Measurements from ENCODE around the gene IL17RA. TPM values are rescaled to one million over a fixed set of nuclear protein-coding genes. Genes with fewer than 3 reads are reported as not detected.
"Not testable (repeated sequence)": the region's sequence is repeated elsewhere in the genome, so short reads cannot be mapped to it uniquely, and the experiment has no call there.

IL17RA gene
- 10 to 100 TPM in 3 of 4 donors, 1 to 10 TPM in 1; 8.7 to 16.2 (median 14.0) TPM for total RNA-seq

- Histone ChIP-seq H3K27me3 (peaks cover 0 to 25% (median 6%) of the 10 kb centered on the region in 4 donors), H3K4me1 (peaks cover 6 to 37% (median 31%) of the 10 kb centered on the region in 4 donors), H3K9me3 (no peaks in the 10 kb centered on the region), H3K27ac (replicated peaks in 1 of 4) (peak within 1 kb of the TSS; percentile 79 to 92 (median 89)), H3K36me3 (no peaks in the 10 kb centered on the region), H3K4me3 (peak within 1 kb of the TSS; percentile 74 to 83 (median 80))
- TF ChIP-seq POLR2A (IDR thresholded peaks at IDR 0.05; ENCODE audit: low read depth) (peak; percentile 52), CTCF (IDR thresholded peaks at IDR 0.05) (no peak), POLR2AphosphoS5 (IDR thresholded peaks at IDR 0.05) (peak; percentile 75 to 78), EP300 (IDR thresholded peaks at IDR 0.05) (no peak)
- intact Hi-C loops (cut with DNase I): loop anchor here (5.0 kb wide), 1 partner anchor 73 kb away; the partner anchor contains the start of gene HDHD5
- peak; percentile 98 for DNase-seq (ENCODE audit: extremely low spot score)
- WGBS: 4% methylated on average over 24 of the region's 68 CpGs
Measured at GRCh38 chr22:17084554-17085276, at the start of gene IL17RA. TSS of gene IL17RA (plus strand) at chr22:17085000. CDS start at chr22:17085092, 92 bp downstream.

- H3K9me3 ChIP-seq: no peaks in the 10 kb centered on the region
- WGBS: 64% methylated on average over 4 of the region's 4 CpGs
- no peaks in the 10 kb centered on the region for H3K36me3 ChIP-seq
- peaks cover 4 to 14% (median 12%) of the 10 kb centered on the region in 4 donors for H3K4me1 ChIP-seq
- TF ChIP-seq CTCF (IDR thresholded peaks at IDR 0.05): no peak
- TF ChIP-seq POLR2A (IDR thresholded peaks at IDR 0.05; ENCODE audit: low read depth): no peak
- no peak for TF ChIP-seq POLR2AphosphoS5 (IDR thresholded peaks at IDR 0.05)
- no peak for TF ChIP-seq EP300 (IDR thresholded peaks at IDR 0.05)
- intact Hi-C loops (cut with DNase I): no loop called here
- peaks cover 0 to 34% (median 10%) of the 10 kb centered on the region in 4 donors for H3K27me3 ChIP-seq
- H3K4me3 ChIP-seq: no peak overlapping the region
- H3K27ac ChIP-seq (replicated peaks in 1 of 4): no peak overlapping the region
- no peak for DNase-seq (ENCODE audit: extremely low spot score)
Measured at GRCh38 chr22:17035246-17035645, 49.6 kb upstream of the IL17RA start.

GRCh38 chr22:17035976-17036841 lies 48.6 kb upstream of the IL17RA start:
- Histone ChIP-seq H3K27ac (replicated peaks in 1 of 4) (peak overlapping the region in 3 of 4 donors; percentile 51 to 66 (median 53)), H3K4me3 (peak overlapping the region; percentile 45 to 58 (median 46)), H3K27me3 (peaks cover 0 to 34% (median 10%) of the 10 kb centered on the region in 4 donors), H3K4me1 (peaks cover 4 to 14% (median 12%) of the 10 kb centered on the region in 4 donors)
- DNase-seq (ENCODE audit: extremely low spot score); H3K9me3 ChIP-seq; intact Hi-C loops (cut with DNase I); H3K36me3 ChIP-seq: not testable (repeated sequence)
- WGBS: 21% methylated on average over 52 of the region's 56 CpGs

- H3K4me1 ChIP-seq: peaks cover 4 to 14% (median 12%) of the 10 kb centered on the region in 4 donors
- 53% methylated on average over 19 of the region's 56 CpGs for WGBS
- H3K4me3 ChIP-seq: peak overlapping the region; percentile 45 to 58 (median 46)
- H3K27me3 ChIP-seq: peaks cover 0 to 34% (median 10%) of the 10 kb centered on the region in 4 donors
- peak overlapping the region; percentile 27 to 66 (median 52) for H3K27ac ChIP-seq (replicated peaks in 1 of 4)
- H3K36me3 ChIP-seq; intact Hi-C loops (cut with DNase I); DNase-seq (ENCODE audit: extremely low spot score); H3K9me3 ChIP-seq: not testable (repeated sequence)
Measured at GRCh38 chr22:17036842-17037711, 47.7 kb upstream of the IL17RA start.

- peaks cover 0 to 16% (median 0%) of the 10 kb centered on the region in 4 donors for H3K27me3 ChIP-seq
- TF ChIP-seq CTCF (IDR thresholded peaks at IDR 0.05) (no peak), POLR2A (IDR thresholded peaks at IDR 0.05; ENCODE audit: low read depth) (no peak), EP300 (IDR thresholded peaks at IDR 0.05) (no peak), POLR2AphosphoS5 (IDR thresholded peaks at IDR 0.05) (no peak)
- DNase-seq (ENCODE audit: extremely low spot score): no peak
- intact Hi-C loops (cut with DNase I): no loop called here
- no peaks in the 10 kb centered on the region for H3K4me1 ChIP-seq
- H3K27ac ChIP-seq (replicated peaks in 1 of 4): no peak overlapping the region
- no peaks in the 10 kb centered on the region for H3K9me3 ChIP-seq
- no peak overlapping the region for H3K4me3 ChIP-seq
- H3K36me3 ChIP-seq: peaks cover 0 to 3% (median 0%) of the 10 kb centered on the region in 4 donors
Measured at GRCh38 chr22:17043521-17043920, 41.3 kb upstream of the IL17RA start.
